A673 (cell line): ENCODE measurements around the gene CPNE5.

ENCODE experiments used
- EZH2 ChIP-seq: fragments of 200-600 bp; sonication (generic); IDR thresholded peaks from 2 replicates; pipeline ENCODE4 v1.6.1; 2017; ENCODE audit warnings: borderline replicate concordance, low read depth, mild to moderate bottlenecking, mixed read lengths, antibody characterized with exemption, low read length; ENCODE audit not compliant: poor library complexity, severe bottlenecking
- TF ChIP-seq, protein P1 (sequence below): fragments of 300-800, 200-600 bp; sonication (generic); conservative IDR thresholded peaks from 2 replicates; pipeline ENCODE4 v1.5.1; 2017; ENCODE audit warnings: low read depth, mild to moderate bottlenecking, antibody characterized with exemption, low read length, moderate library complexity, mixed read lengths

DNA sequence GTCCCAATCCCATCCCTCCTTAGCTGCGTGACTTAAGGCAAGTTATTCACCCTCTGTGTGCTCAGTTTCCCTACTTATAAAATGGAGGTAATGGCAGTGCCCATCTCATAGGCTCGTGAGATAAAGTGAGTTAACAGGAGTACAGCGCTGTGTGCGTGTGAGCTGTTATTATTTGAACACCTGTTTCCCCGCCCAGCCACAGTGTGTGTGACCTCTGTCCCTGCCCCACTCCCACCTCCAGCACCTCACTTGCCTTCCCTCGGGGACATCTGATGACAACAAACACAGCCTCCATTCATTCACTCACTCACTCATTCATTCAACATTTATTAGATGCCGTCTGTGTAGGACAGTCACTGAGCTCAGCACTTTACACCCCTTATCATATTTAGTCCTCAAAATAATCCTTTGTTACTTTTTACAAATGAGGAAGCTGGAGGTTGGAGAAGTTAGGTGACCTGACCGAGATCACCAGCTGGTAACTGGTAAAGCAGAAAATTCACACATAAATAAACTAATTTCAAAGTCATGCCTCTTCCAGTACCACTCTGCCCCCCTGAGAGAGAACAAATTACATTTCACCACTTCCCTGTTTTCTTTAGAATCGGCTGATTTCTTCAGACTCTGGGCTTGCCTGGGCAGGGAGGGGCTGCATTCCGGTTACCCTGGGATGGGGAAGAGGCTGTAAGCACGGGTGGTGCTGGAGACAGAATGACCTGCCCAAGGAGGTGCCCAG lies 58.6 kb downstream of the CPNE5 start:
- TF ChIP-seq, protein P1, sequence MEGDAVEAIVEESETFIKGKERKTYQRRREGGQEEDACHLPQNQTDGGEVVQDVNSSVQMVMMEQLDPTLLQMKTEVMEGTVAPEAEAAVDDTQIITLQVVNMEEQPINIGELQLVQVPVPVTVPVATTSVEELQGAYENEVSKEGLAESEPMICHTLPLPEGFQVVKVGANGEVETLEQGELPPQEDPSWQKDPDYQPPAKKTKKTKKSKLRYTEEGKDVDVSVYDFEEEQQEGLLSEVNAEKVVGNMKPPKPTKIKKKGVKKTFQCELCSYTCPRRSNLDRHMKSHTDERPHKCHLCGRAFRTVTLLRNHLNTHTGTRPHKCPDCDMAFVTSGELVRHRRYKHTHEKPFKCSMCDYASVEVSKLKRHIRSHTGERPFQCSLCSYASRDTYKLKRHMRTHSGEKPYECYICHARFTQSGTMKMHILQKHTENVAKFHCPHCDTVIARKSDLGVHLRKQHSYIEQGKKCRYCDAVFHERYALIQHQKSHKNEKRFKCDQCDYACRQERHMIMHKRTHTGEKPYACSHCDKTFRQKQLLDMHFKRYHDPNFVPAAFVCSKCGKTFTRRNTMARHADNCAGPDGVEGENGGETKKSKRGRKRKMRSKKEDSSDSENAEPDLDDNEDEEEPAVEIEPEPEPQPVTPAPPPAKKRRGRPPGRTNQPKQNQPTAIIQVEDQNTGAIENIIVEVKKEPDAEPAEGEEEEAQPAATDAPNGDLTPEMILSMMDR, result no peak
- TF ChIP-seq EZH2, result no peak
